GM23338 (cell line): Measurements from ENCODE around the gene MYO5B.

Experiments used
- CTCF ChIP-seq, 2 experiments: fragments of 200-600 bp in 1 of 2; sonication (generic) in 1 of 2; conservative IDR thresholded peaks; 2 replicates each; pipeline versions ENCODE4 v1.5.1 to v1.6.1; 2016 to 2017; ENCODE audit warnings: antibody characterized with exemption in 2 of 2, low read depth in 2 of 2, mild to moderate bottlenecking in 2 of 2, moderate library complexity in 1 of 2
- EZH2 ChIP-seq: fragments of 200-600 bp; sonication (generic); IDR thresholded peaks from one replicate; pipeline ENCODE4 v1.8.0; 2017; ENCODE audit warnings: antibody characterized with exemption, mild to moderate bottlenecking, low read depth; ENCODE audit not compliant: unreplicated experiment
- JUNB ChIP-seq: IDR thresholded peaks from one replicate; pipeline ENCODE4 v1.6.1; 2016; ENCODE audit warnings: antibody characterized with exemption; ENCODE audit not compliant: unreplicated experiment
- POLR2AphosphoS5 ChIP-seq: IDR thresholded peaks from 2 replicates; pipeline ENCODE4 v1.6.1; 2016; ENCODE audit warnings: antibody characterized with exemption, low read depth
- REST ChIP-seq: IDR thresholded peaks from one replicate; pipeline ENCODE4 v1.6.1; 2018; ENCODE audit warnings: antibody characterized with exemption; ENCODE audit not compliant: unreplicated experiment
- STAT1 ChIP-seq: IDR thresholded peaks from one replicate; pipeline ENCODE4 v1.6.1; 2016; ENCODE audit warnings: antibody characterized with exemption; ENCODE audit not compliant: unreplicated experiment
- ZNF331 ChIP-seq: fragments of 250-450 bp; sonication (Bioruptor Pico); IDR thresholded peaks from 2 replicates; pipeline ENCODE4 v1.5.0; 2020; ENCODE audit warnings: low read depth, mild to moderate bottlenecking, moderate library complexity
- ZNF462 ChIP-seq: fragments of 250-450 bp; sonication (Bioruptor Pico); IDR thresholded peaks from 2 replicates; pipeline ENCODE4 v1.5.0; 2020; ENCODE audit warnings: mild to moderate bottlenecking, moderate library complexity

GRCh38 chr18:49862656-49863385 lies 332.1 kb downstream of the MYO5B start:
- TF ChIP-seq CTCF (conservative IDR thresholded peaks at IDR 0.05; ENCODE audit: low read depth in 2 of 2) (no peak), REST (no peak), STAT1 (no peak), ZNF331 (no peak), POLR2AphosphoS5 (no peak), EZH2 (no peak), ZNF462 (CRISPR knock-in tag) (no peak), JUNB (no peak)
